IMR-90 (cell line): Measurements from ENCODE around the gene CDCA4. TPM values are rescaled to one million over a fixed set of nuclear protein-coding genes. Genes with fewer than 3 reads are reported as not detected.

Experiments
- ATAC-seq: fragments of 200-7000 bp; cut with Tn5 transposase; 2 replicates; pipeline ENCODE4 v1.9.1; 2020; ENCODE audit warnings: low read depth, mild to moderate bottlenecking, moderate library complexity
- BruUV-seq: library from RNA; stranded (reverse); fragments of 400-500 nt; replicated peaks from 2 replicates; lab custom pipeline; 2021; lab: Mats Ljungman, UMichigan
- CTCF ChIA-PET: fragments of 300-600 bp; formaldehyde crosslinking; extraction: SDS; loops from one replicate; lab custom pipeline; 2021; ENCODE audit warnings: antibody characterized with exemption; lab: Yijun Ruan, JAX
- POLR2A ChIA-PET: fragments of 300-600 bp; sonication (Branson Sonifier 250); formaldehyde crosslinking; loops from one replicate; lab custom pipeline; 2022; ENCODE audit warnings: antibody characterized with exemption; ENCODE audit not compliant: unreplicated experiment; lab: Charles Lee
- DNase-seq: peaks from one replicate; pipeline ENCODE4 v3.0.0; 2013
- H2AFZ ChIP-seq: replicated peaks from 2 replicates; pipeline ENCODE3; 2013; ENCODE audit warnings: low read length, mild to moderate bottlenecking; ENCODE audit not compliant: poor library complexity
- H2AK5ac ChIP-seq: 2 replicates; pipeline ENCODE4 v1.6.1; 2013; ENCODE audit warnings: low read depth, low read length, inconsistent platforms
- H2AK9ac ChIP-seq: replicated peaks from 2 replicates; pipeline ENCODE3; 2013; ENCODE audit warnings: mild to moderate bottlenecking, low read depth, low read length, moderate library complexity; ENCODE audit not compliant: poor library complexity
- H2BK120ac ChIP-seq: 2 replicates; pipeline ENCODE4 v1.6.1; 2013; ENCODE audit warnings: low read depth, low read length, inconsistent platforms
- H2BK15ac ChIP-seq: 3 replicates; pipeline ENCODE4 v1.6.1; 2013; ENCODE audit warnings: low read depth, low read length, inconsistent platforms
- H2BK20ac ChIP-seq: 2 replicates; pipeline ENCODE4 v1.6.1; 2013; ENCODE audit warnings: low read depth, mild to moderate bottlenecking, inconsistent platforms, low read length, moderate library complexity
- H2BK5ac ChIP-seq: 2 replicates; pipeline ENCODE4 v1.6.1; 2013; ENCODE audit warnings: mild to moderate bottlenecking, low read depth, low read length, inconsistent platforms; ENCODE audit not compliant: poor library complexity, severe bottlenecking
- H3K14ac ChIP-seq: replicated peaks from 2 replicates; pipeline ENCODE4 v1.6.1; 2013; ENCODE audit warnings: low read depth, low read length, inconsistent platforms
- H3K18ac ChIP-seq: 2 replicates; pipeline ENCODE4 v1.6.1; 2013; ENCODE audit warnings: low read depth, low read length, control low read depth
- H3K23ac ChIP-seq: 2 replicates; pipeline ENCODE4 v1.6.1; 2013; ENCODE audit warnings: low read depth, low read length, inconsistent platforms
- H3K27ac ChIP-seq: 2 replicates; pipeline ENCODE4 v1.5.1; 2013; ENCODE audit warnings: mild to moderate bottlenecking, control low read depth, low read length; ENCODE audit not compliant: insufficient read depth
- H3K27me3 ChIP-seq: 2 replicates; pipeline ENCODE4 v1.6.1; 2013; ENCODE audit warnings: low read length; ENCODE audit not compliant: control insufficient read depth, insufficient read depth
- H3K36me3 ChIP-seq: 2 replicates; pipeline ENCODE4 v1.6.1; 2013; ENCODE audit warnings: low read length, mixed read lengths; ENCODE audit not compliant: control insufficient read depth, insufficient read depth
- H3K4ac ChIP-seq: 2 replicates; pipeline ENCODE4 v1.6.1; 2013; ENCODE audit warnings: low read depth, low read length, inconsistent platforms
- H3K4me1 ChIP-seq: 2 replicates; pipeline ENCODE4 v1.6.1; 2013; ENCODE audit warnings: low read length, mixed read lengths; ENCODE audit not compliant: control insufficient read depth, insufficient read depth
- H3K4me2 ChIP-seq: 2 replicates; pipeline ENCODE4 v1.6.1; 2013; ENCODE audit warnings: low read depth, mild to moderate bottlenecking, control low read depth, low read length, moderate library complexity
- H3K4me3 ChIP-seq: 2 replicates; pipeline ENCODE4 v1.5.1; 2013; ENCODE audit warnings: low read depth, mild to moderate bottlenecking, control low read depth, low read length, moderate library complexity; ENCODE audit not compliant: insufficient read depth
- H3K56ac ChIP-seq: 2 replicates; pipeline ENCODE4 v1.6.1; 2013; ENCODE audit warnings: low read length, inconsistent platforms; ENCODE audit not compliant: insufficient read depth; ENCODE audit errors: extremely low read depth
- H3K79me1 ChIP-seq, 2 experiments: 2 replicates each; pipeline ENCODE4 v1.6.1; 2013; ENCODE audit warnings: low read length in 2 of 2, inconsistent platforms in 1 of 2, low read depth in 1 of 2
- H3K9ac ChIP-seq: 2 replicates; pipeline ENCODE4 v1.6.1; 2013; ENCODE audit warnings: low read depth, low read length, control low read depth
- H3K9me1 ChIP-seq: 2 replicates; pipeline ENCODE4 v1.6.1; 2013; ENCODE audit warnings: low read length, inconsistent platforms; ENCODE audit not compliant: insufficient read depth
- H3K9me3 ChIP-seq: 2 replicates; pipeline ENCODE4 v1.6.1; 2013; ENCODE audit warnings: low read length; ENCODE audit not compliant: control insufficient read depth, insufficient read depth
- H4K20me1 ChIP-seq: 2 replicates; pipeline ENCODE4 v1.6.1; 2013; ENCODE audit warnings: low read length, inconsistent platforms; ENCODE audit not compliant: insufficient read depth
- H4K5ac ChIP-seq: 2 replicates; pipeline ENCODE4 v1.6.1; 2013; ENCODE audit warnings: mild to moderate bottlenecking, low read depth, low read length, control low read depth
- H4K8ac ChIP-seq, 2 experiments: 2 replicates each; pipeline ENCODE4 v1.6.1; 2013; ENCODE audit warnings: low read depth in 2 of 2, low read length in 2 of 2, control low read depth in 1 of 2, inconsistent platforms in 1 of 2
- H4K91ac ChIP-seq: 2 replicates; pipeline ENCODE4 v1.6.1; 2013; ENCODE audit warnings: low read depth, low read length, inconsistent platforms; ENCODE audit not compliant: insufficient read depth
- BHLHE40 ChIP-seq: fragments of 150-350 bp; IDR thresholded peaks from 2 replicates; pipeline ENCODE4 v1.6.1; 2016; ENCODE audit warnings: mild to moderate bottlenecking, low read depth, low read length
- CTCF ChIP-seq: conservative IDR thresholded peaks from 2 replicates; pipeline ENCODE4 v1.5.1; 2012; ENCODE audit warnings: mild to moderate bottlenecking, low read depth, low read length, improper control_type of control experiment
- FOS ChIP-seq: fragments of 150-350 bp; IDR thresholded peaks from 2 replicates; pipeline ENCODE4 v1.6.1; 2016; ENCODE audit warnings: low read depth, low read length
- MAZ ChIP-seq: IDR thresholded peaks from 2 replicates; pipeline ENCODE4 v1.6.1; 2012; ENCODE audit warnings: low read depth, mild to moderate bottlenecking, low read length, improper control_type of control experiment, moderate library complexity, borderline replicate concordance
- MXI1 ChIP-seq: IDR thresholded peaks from 2 replicates; pipeline ENCODE4 v1.6.1; 2012; ENCODE audit warnings: low read depth, mild to moderate bottlenecking, low read length, moderate library complexity, borderline replicate concordance
- POLR2A ChIP-seq: IDR thresholded peaks from 2 replicates; pipeline ENCODE4 v1.6.1; 2012; ENCODE audit warnings: mild to moderate bottlenecking, low read depth, low read length
- RAD21 ChIP-seq: IDR thresholded peaks from 2 replicates; pipeline ENCODE4 v1.6.1; 2012; ENCODE audit warnings: low read length, improper control_type of control experiment
- RFX5 ChIP-seq: IDR thresholded peaks from 2 replicates; pipeline ENCODE4 v1.8.0; 2012; ENCODE audit warnings: low read depth, mild to moderate bottlenecking, low read length, moderate library complexity
- USF2 ChIP-seq: fragments of 150-350 bp; IDR thresholded peaks from 2 replicates; pipeline ENCODE4 v1.6.1; 2017; ENCODE audit warnings: mild to moderate bottlenecking, antibody characterized with exemption, low read length, low read depth
- WGBS, 2 experiments: methylation state at CpG; one replicate each; pipeline versions ENCODE4 v1.1.5 to v1.1.7; 2013; ENCODE audit warnings: missing lambda C conversion rate in 2 of 2; ENCODE audit not compliant: insufficient read length in 1 of 2; ENCODE audit errors: extremely low coverage in 2 of 2; 5-methylcytosine and 5-hydroxymethylcytosine counted together
- dilution Hi-C: fragments of 300-500 bp; cut with HindIII; formaldehyde crosslinking; loops from one replicate; pipeline ENCODE4 v1.14.3; 2018; ENCODE audit warnings: low sequenced_read_pairs; ENCODE audit not compliant: unreplicated experiment
- in situ Hi-C: fragments of 300-500 bp; cut with MboI; formaldehyde crosslinking; loops from 3 replicates; pipeline ENCODE4 v1.14.3; 2019; ENCODE audit warnings: low sequenced_read_pairs, inconsistent platforms, mixed read lengths
- intact Hi-C: fragments of 100-400 bp; cut with micrococcal nuclease; formaldehyde crosslinking; loops from 2 replicates; pipeline ENCODE4 v1.10.0; 2022
- polyA plus RNA-seq, 3 experiments: library from polyadenylated mRNA; depleted of rRNA; stranded (reverse); fragments of >200 nt; gene quantifications; 2 replicates each; pipeline ENCODE4 v1.2.3, GENCODE V29; 2012; ENCODE audit warnings: low replicate concordance in 1 of 3
- total RNA-seq: library from RNA; depleted of rRNA; stranded (reverse); fragments of >200 nt; gene quantifications from 2 replicates; pipeline ENCODE4 v1.2.3, GENCODE V29; 2012

Gene CDCA4
- total and polyA plus RNA-seq, 2 of the 4 experiments (the other 2 are of a cell fraction), result 17.7 to 18.6 TPM

GRCh38 chr14:105014032-105014431 is 6.9 kb downstream of the CDCA4 start:
- Histone ChIP-seq H3K4ac (no peak overlapping the region; the same call in 1 of the 2 replicates), H3K56ac (no peak overlapping the region), H3K4me1 (peaks cover 24% of the 10 kb centered on the region), H2BK15ac (no peak overlapping the region), H3K27ac (no peak overlapping the region), H2BK5ac (no peak overlapping the region), H2AK5ac (no peak overlapping the region), H4K5ac (peak overlapping the region; percentile 16; the same call in 1 of the 2 replicates), H3K9me1 (peaks cover 27% of the 10 kb centered on the region), H3K4me3 (no peak overlapping the region), H4K8ac (peak overlapping the region in 1 of 2 experiments; percentile 4; a peak in 1 of 4 replicates), H2BK20ac (no peak overlapping the region), H3K79me1 (peaks cover 17 to 57% of the 10 kb centered on the region in 2 experiments), H3K4me2 (no peak overlapping the region; the same call in 1 of the 2 replicates), H3K9me3 (no peaks in the 10 kb centered on the region), H2AFZ (no peak overlapping the region), H2AK9ac (peak overlapping the region; percentile 17), H3K36me3 (peaks cover 24% of the 10 kb centered on the region), H4K91ac (no peak overlapping the region), H3K9ac (no peak overlapping the region), H4K20me1 (peaks cover 80% of the 10 kb centered on the region), H3K18ac (no peak overlapping the region), H3K23ac (peak overlapping the region; percentile 72; the same call in 1 of the 2 replicates), H3K14ac (no peak overlapping the region), H2BK120ac (no peak overlapping the region), H3K27me3 (no peaks in the 10 kb centered on the region)
- intact Hi-C loops (no loop called here), dilution Hi-C loops (no loop called here), in situ Hi-C loops (no loop called here)
- ATAC-seq (no peak), DNase-seq (no peak)
- POLR2A ChIA-PET, result no interaction called here
- no peak for TF ChIP-seq CTCF
- TF ChIP-seq USF2, result no peak
- TF ChIP-seq FOS, result no peak
- no peak for TF ChIP-seq BHLHE40
- TF ChIP-seq MAZ, result no peak
- no peak for TF ChIP-seq RFX5
- TF ChIP-seq RAD21, result no peak
- no peak for TF ChIP-seq MXI1
- no peak for TF ChIP-seq POLR2A
- no TSS peak for BruUV-seq
- CTCF ChIA-PET, result interaction anchor here (1.3 kb wide), 1 partner anchor 31 kb away, joined by 4 read pairs; no protein-coding TSS in a partner anchor
- WGBS, 2 experiments, result no CpG with 5 or more reads among the region's 9 CpGs
